VCaP (cell line): ENCODE results near the gene RUNX2.

Experiments
- H3K27ac ChIP-seq: fragments of 450-650 bp; 2 replicates; pipeline ENCODE4 v1.5.1; 2017
- TF ChIP-seq, protein P1 (sequence below): fragments of 450-650 bp; conservative IDR thresholded peaks from 2 replicates; pipeline ENCODE4 v1.5.1; 2017; ENCODE audit warnings: mild to moderate bottlenecking, moderate library complexity

Gene RUNX2

GRCh38 chr6:45426251-45426650 is 98.1 kb downstream of the RUNX2 start:
- H3K27ac ChIP-seq, result no peak overlapping the region
- TF ChIP-seq, protein P1, sequence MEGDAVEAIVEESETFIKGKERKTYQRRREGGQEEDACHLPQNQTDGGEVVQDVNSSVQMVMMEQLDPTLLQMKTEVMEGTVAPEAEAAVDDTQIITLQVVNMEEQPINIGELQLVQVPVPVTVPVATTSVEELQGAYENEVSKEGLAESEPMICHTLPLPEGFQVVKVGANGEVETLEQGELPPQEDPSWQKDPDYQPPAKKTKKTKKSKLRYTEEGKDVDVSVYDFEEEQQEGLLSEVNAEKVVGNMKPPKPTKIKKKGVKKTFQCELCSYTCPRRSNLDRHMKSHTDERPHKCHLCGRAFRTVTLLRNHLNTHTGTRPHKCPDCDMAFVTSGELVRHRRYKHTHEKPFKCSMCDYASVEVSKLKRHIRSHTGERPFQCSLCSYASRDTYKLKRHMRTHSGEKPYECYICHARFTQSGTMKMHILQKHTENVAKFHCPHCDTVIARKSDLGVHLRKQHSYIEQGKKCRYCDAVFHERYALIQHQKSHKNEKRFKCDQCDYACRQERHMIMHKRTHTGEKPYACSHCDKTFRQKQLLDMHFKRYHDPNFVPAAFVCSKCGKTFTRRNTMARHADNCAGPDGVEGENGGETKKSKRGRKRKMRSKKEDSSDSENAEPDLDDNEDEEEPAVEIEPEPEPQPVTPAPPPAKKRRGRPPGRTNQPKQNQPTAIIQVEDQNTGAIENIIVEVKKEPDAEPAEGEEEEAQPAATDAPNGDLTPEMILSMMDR, result no peak

GRCh38 chr6:45427726-45428125 is 99.6 kb downstream of the RUNX2 start:
- TF ChIP-seq, protein P1, result no peak

GRCh38 chr6:45428727-45429126 is 100.6 kb downstream of the RUNX2 start:
- no peak overlapping the region for H3K27ac ChIP-seq
- TF ChIP-seq, protein P1, result no peak

More at GRCh38 chr6:45427726-45428125, 99.6 kb downstream of the RUNX2 start:
- H3K27ac ChIP-seq, result no peak overlapping the region

- TF ChIP-seq, protein P1, result no peak
- H3K27ac ChIP-seq, result no peak overlapping the region
Observed at GRCh38 chr6:45430590-45431202, 102.6 kb downstream of the RUNX2 start.

GRCh38 chr6:45431317-45432065 is 103.4 kb downstream of the RUNX2 start:
- TF ChIP-seq, protein P1, result no peak
- H3K27ac ChIP-seq, result no peak overlapping the region

DNA sequence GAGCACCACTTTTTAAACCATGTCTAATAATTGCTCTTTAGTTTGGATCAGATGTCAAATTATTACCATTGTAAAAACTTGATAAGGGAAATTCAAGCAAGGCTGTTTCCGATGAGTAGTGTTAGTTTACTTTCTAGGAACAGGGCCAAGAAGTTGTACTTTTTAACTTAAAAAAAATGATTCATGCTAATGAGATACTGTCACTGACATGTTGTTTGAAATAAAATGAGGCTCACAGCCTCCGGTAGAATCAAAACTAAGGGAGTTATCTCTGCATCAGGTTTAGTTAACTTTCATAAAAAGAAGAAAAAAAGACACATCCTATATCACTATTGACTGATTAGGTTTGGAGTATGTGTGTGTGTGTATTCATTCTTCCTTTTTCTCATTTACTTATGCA is 104.8 kb downstream of the RUNX2 start:
- TF ChIP-seq, protein P1, result no peak
- H3K27ac ChIP-seq, result peak overlapping the region; percentile 11; the same call in 1 of the 2 replicates

GRCh38 chr6:45433533-45434380 is 105.6 kb downstream of the RUNX2 start:
- peak overlapping the region; percentile 11; the same call in 1 of the 2 replicates for H3K27ac ChIP-seq
- TF ChIP-seq, protein P1, result no peak
